B cell (primary cell): ENCODE measurements around the gene CZIB. TPM values are rescaled to one million over a fixed set of nuclear protein-coding genes. Genes with fewer than 3 reads are reported as not detected.

Source experiments
- ATAC-seq: fragments of 200-7000 bp; cut with Tn5 transposase; one replicate; pipeline ENCODE4 v1.10.0; 2021; ENCODE audit warnings: low read depth, mild to moderate bottlenecking, moderate number of reproducible peaks, moderate library complexity
- CTCF ChIA-PET: fragments of 350-600 bp; sonication (Branson Sonifier 250); formaldehyde crosslinking; loops from one replicate; lab custom pipeline; 2021; ENCODE audit warnings: antibody characterized with exemption, inconsistent platforms; lab: Charles Lee
- POLR2A ChIA-PET: fragments of 350-600 bp; sonication (Branson Sonifier 250); formaldehyde crosslinking; loops from one replicate; lab custom pipeline; 2021; ENCODE audit warnings: antibody characterized with exemption; lab: Charles Lee
- DNase-seq: peaks from one replicate; pipeline ENCODE4 v3.0.0; 2013
- H2AFZ ChIP-seq: 2 replicates; pipeline ENCODE4 v1.6.1; 2012; ENCODE audit warnings: mild to moderate bottlenecking, low read depth, low read length; ENCODE audit not compliant: insufficient read depth, poor library complexity, severe bottlenecking
- H3K27ac ChIP-seq, 2 donors: 1 replicate in 1 of 2; 2 replicates in 1 of 2; pipeline ENCODE4 v1.5.1; 2012 to 2013; ENCODE audit warnings: low read length in 2 of 2, mild to moderate bottlenecking in 2 of 2, moderate library complexity in 1 of 2
- H3K27me3 ChIP-seq, 4 experiments: fragments of 200-600 bp in 1 of 4; sonication (generic) in 1 of 4; replicated peaks in 1 of 4; 1 replicate in 2 of 4; 2 replicates in 2 of 4; pipeline versions ENCODE4 v1.6.1 to v1.7.0; 2013 to 2016; ENCODE audit warnings: low read length in 3 of 4, mild to moderate bottlenecking in 2 of 4, mixed read lengths in 1 of 4, moderate library complexity in 1 of 4; ENCODE audit not compliant: insufficient read depth in 4 of 4, control insufficient read depth in 3 of 4; ENCODE audit errors: control extremely low read depth in 1 of 4
- H3K36me3 ChIP-seq, 2 experiments: replicated peaks in 1 of 2; 1 replicate in 1 of 2; 2 replicates in 1 of 2; pipeline versions ENCODE4 v1.6.1 to v1.7.1; 2013; ENCODE audit warnings: low read length in 1 of 2; ENCODE audit not compliant: insufficient read depth in 2 of 2, control insufficient read depth in 1 of 2; ENCODE audit errors: control extremely low read depth in 1 of 2, extremely low read depth in 1 of 2
- H3K4me1 ChIP-seq, 2 donors: fragments of 200-600 bp in 1 of 2; sonication (generic) in 1 of 2; 1 replicate in 1 of 2; 2 replicates in 1 of 2; pipeline versions ENCODE4 v1.5.1 to v1.6.1; 2013 to 2017; ENCODE audit warnings: low read length in 2 of 2; ENCODE audit not compliant: control insufficient read depth in 2 of 2, insufficient read depth in 2 of 2
- H3K4me2 ChIP-seq: replicated peaks from 2 replicates; pipeline ENCODE3; 2012; ENCODE audit warnings: mild to moderate bottlenecking, low read depth, low read length; ENCODE audit not compliant: poor library complexity, severe bottlenecking
- H3K4me3 ChIP-seq, 5 experiments: fragments of 200-600 bp in 1 of 5; sonication (generic) in 1 of 5; 1 replicate in 3 of 5; 2 replicates in 2 of 5; pipeline versions ENCODE4 v1.5.1 to v1.7.0; 2011 to 2016; ENCODE audit warnings: low read length in 4 of 5, mild to moderate bottlenecking in 4 of 5, low read depth in 2 of 5, control low read depth in 1 of 5, moderate library complexity in 1 of 5; ENCODE audit not compliant: insufficient read depth in 1 of 5; ENCODE audit errors: control extremely low read depth in 1 of 5, extremely low read depth in 1 of 5
- H3K79me2 ChIP-seq: fragments of 200-600 bp; sonication (generic); one replicate; pipeline ENCODE4 v1.6.0; 2016; ENCODE audit warnings: low read length; ENCODE audit not compliant: control insufficient read depth, insufficient read depth
- H3K9ac ChIP-seq: fragments of 200-600 bp; sonication (generic); 2 replicates; pipeline ENCODE4 v1.6.1; 2017; ENCODE audit warnings: mild to moderate bottlenecking, low read length, moderate library complexity
- H3K9me3 ChIP-seq, 3 donors: one replicate each; pipeline versions ENCODE4 v1.6.1 to v1.7.1; 2013; ENCODE audit warnings: low read length in 2 of 3; ENCODE audit not compliant: control insufficient read depth in 2 of 3, insufficient read depth in 1 of 3; ENCODE audit errors: control extremely low read depth in 1 of 3
- H4K20me1 ChIP-seq: 2 replicates; pipeline ENCODE4 v1.6.0; 2012; ENCODE audit warnings: mild to moderate bottlenecking, low read length; ENCODE audit not compliant: insufficient read depth, control insufficient read depth, poor library complexity, severe bottlenecking
- H3K27ac Mint-ChIP-seq: one replicate; pipeline ENCODE4 v1.8.0; 2021; ENCODE audit warnings: mixed read lengths
- H3K27me3 Mint-ChIP-seq: one replicate; pipeline ENCODE4 v1.8.0; 2021; ENCODE audit warnings: mixed read lengths
- H3K4me1 Mint-ChIP-seq: one replicate; pipeline ENCODE4 v1.8.0; 2021; ENCODE audit warnings: mixed read lengths
- H3K4me3 Mint-ChIP-seq: one replicate; pipeline ENCODE4 v1.8.0; 2021; ENCODE audit warnings: mixed read lengths
- H3K9me3 Mint-ChIP-seq: one replicate; pipeline ENCODE4 v1.8.0; 2022; ENCODE audit warnings: mixed read lengths; ENCODE audit not compliant: insufficient read depth
- EZH2 ChIP-seq: IDR thresholded peaks from 2 replicates; pipeline ENCODE4 v1.6.1; 2012; ENCODE audit warnings: borderline replicate concordance, low read depth, mild to moderate bottlenecking, moderate library complexity, low read length; ENCODE audit not compliant: insufficient read depth, poor library complexity, severe bottlenecking
- WGBS: methylation state at CpG from one replicate; pipeline ENCODE4 v1.1.5; 2013; ENCODE audit warnings: missing lambda C conversion rate; ENCODE audit not compliant: insufficient coverage; 5-methylcytosine and 5-hydroxymethylcytosine counted together
- intact Hi-C: fragments of 100-400 bp; cut with micrococcal nuclease; formaldehyde crosslinking; loops from one replicate; pipeline ENCODE4 v1.10.0; 2022
- polyA plus RNA-seq: library from polyadenylated mRNA; depleted of rRNA; stranded (reverse); fragments of >200 nt; gene quantifications from 2 replicates; pipeline ENCODE4 v1.2.3, GENCODE V29; 2012
- total RNA-seq, 2 donors: library from RNA; stranded (reverse); fragments of 120-200 nt in 1 of 2; gene quantifications; 1 replicate in 1 of 2; 2 replicates in 1 of 2; pipeline versions ENCODE4 v1.2.3 to v1.2.4, GENCODE V29; 2013 to 2022
- TF ChIP-seq, protein P1 (sequence below): fragments of 200-600 bp; IDR thresholded peaks from one replicate; pipeline ENCODE4 v1.8.0; 2022; ENCODE audit warnings: antibody characterized with exemption, mild to moderate bottlenecking

CZIB gene
- total and polyA plus RNA-seq, 2 donors (not counting 1 experiment from before 2014, with no cell fraction given): 47.9 to 62.0 TPM

DNA sequence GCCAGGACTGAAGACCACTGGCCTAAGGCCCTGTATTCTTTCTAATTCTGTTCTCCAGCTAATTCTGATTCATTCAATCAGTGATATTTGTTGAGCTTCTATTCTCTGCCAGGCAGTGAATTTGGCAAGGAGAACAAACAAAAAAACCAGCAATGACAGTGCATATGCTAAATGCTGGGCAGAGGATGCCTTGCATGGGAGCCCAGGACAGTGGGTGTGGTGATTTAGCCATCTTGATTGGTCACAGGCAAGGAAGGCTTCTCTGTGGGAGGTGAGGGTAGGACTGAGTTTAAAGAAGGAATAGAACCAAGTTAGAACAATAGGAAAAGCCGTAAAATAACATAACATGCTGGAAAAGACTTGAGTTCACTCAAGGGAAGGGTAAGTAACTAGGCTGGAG, 33.0 kb downstream of the CZIB start:
- peaks cover 20% of the 10 kb centered on the region for H3K27me3 Mint-ChIP-seq
- no CpG with 5 or more reads among the region's 1 CpG for WGBS
- Histone ChIP-seq H3K4me2 (no peak overlapping the region), H3K27me3 (peaks cover 0 to 12% (median 9%) of the 10 kb centered on the region in 4 experiments), H3K4me3 (no peak overlapping the region), H3K36me3 (no peaks in the 10 kb centered on the region), H4K20me1 (no peaks in the 10 kb centered on the region), H3K9ac (no peak overlapping the region), H2AFZ (no peak overlapping the region), H3K27ac (no peak overlapping the region), H3K9me3 (peaks cover 0 to 14% (median 2%) of the 10 kb centered on the region in 3 donors), H3K79me2 (no peaks in the 10 kb centered on the region), H3K4me1 (no peaks in the 10 kb centered on the region)
- CTCF ChIA-PET: interaction anchor here (1.8 kb wide), 1 partner anchor 9 kb away, joined by 10 read pairs; the partner anchor contains the start of gene CPT2
- no peaks in the 10 kb centered on the region for H3K9me3 Mint-ChIP-seq
- no peak overlapping the region for H3K4me3 Mint-ChIP-seq
- H3K4me1 Mint-ChIP-seq: no peaks in the 10 kb centered on the region
- TF ChIP-seq, protein P1, sequence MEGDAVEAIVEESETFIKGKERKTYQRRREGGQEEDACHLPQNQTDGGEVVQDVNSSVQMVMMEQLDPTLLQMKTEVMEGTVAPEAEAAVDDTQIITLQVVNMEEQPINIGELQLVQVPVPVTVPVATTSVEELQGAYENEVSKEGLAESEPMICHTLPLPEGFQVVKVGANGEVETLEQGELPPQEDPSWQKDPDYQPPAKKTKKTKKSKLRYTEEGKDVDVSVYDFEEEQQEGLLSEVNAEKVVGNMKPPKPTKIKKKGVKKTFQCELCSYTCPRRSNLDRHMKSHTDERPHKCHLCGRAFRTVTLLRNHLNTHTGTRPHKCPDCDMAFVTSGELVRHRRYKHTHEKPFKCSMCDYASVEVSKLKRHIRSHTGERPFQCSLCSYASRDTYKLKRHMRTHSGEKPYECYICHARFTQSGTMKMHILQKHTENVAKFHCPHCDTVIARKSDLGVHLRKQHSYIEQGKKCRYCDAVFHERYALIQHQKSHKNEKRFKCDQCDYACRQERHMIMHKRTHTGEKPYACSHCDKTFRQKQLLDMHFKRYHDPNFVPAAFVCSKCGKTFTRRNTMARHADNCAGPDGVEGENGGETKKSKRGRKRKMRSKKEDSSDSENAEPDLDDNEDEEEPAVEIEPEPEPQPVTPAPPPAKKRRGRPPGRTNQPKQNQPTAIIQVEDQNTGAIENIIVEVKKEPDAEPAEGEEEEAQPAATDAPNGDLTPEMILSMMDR: no peak
- no peak for TF ChIP-seq EZH2
- no peak for DNase-seq
- POLR2A ChIA-PET: no interaction called here
- no peak for ATAC-seq
- H3K27ac Mint-ChIP-seq: no peak overlapping the region
- intact Hi-C loops: no loop called here

DNA sequence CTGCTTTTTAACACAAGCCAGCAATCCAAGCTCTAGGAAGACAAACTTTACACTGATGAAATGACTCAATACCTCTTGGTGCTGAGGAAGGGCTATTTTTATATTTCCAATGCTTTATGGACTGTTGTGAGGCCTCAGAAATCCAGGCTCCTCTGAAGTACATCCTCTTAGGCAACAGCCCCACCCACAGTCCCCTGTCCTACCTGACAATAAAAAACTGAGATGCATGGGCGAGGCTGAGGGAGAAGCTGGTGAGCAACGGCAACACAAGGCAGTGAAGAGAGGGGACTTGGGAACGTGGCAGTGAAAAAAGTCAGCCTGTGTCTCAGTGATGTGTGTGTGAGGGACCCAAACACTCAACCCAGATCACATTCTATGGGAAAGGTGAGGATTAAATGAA, 33.9 kb downstream of the CZIB start:
- DNase-seq: no peak
- intact Hi-C loops: no loop called here
- no peak overlapping the region for H3K27ac Mint-ChIP-seq
- ATAC-seq: no peak
- Histone ChIP-seq H3K36me3 (no peaks in the 10 kb centered on the region), H3K27me3 (peaks cover 0 to 16% (median 9%) of the 10 kb centered on the region in 4 experiments), H4K20me1 (no peaks in the 10 kb centered on the region), H3K27ac (no peak overlapping the region), H3K4me3 (no peak overlapping the region), H3K4me2 (no peak overlapping the region), H3K9me3 (peaks cover 0 to 15% (median 2%) of the 10 kb centered on the region in 3 donors), H2AFZ (no peak overlapping the region), H3K9ac (no peak overlapping the region), H3K4me1 (peaks cover 0 to 6% of the 10 kb centered on the region in 2 donors), H3K79me2 (no peaks in the 10 kb centered on the region)
- WGBS: no CpG with 5 or more reads among the region's 3 CpGs
- POLR2A ChIA-PET: no interaction called here
- H3K4me3 Mint-ChIP-seq: no peak overlapping the region
- TF ChIP-seq, protein P1: no peak
- TF ChIP-seq EZH2: no peak
- CTCF ChIA-PET: interaction anchor here (1.1 to 1.8 kb wide), 4 partner anchors 10 to 20 kb away, joined by 3 to 10 read pairs (median 5); partner anchors contain the start of gene CPT2
- peaks cover 20% of the 10 kb centered on the region for H3K27me3 Mint-ChIP-seq
- no peaks in the 10 kb centered on the region for H3K4me1 Mint-ChIP-seq
- no peaks in the 10 kb centered on the region for H3K9me3 Mint-ChIP-seq
